K562 (cell line): ENCODE results near the gene CLCN2.

Experiments
- CTCF ChIP-seq, 3 experiments: IDR thresholded peaks in 2 of 3; conservative IDR thresholded peaks in 1 of 3; 2 replicates each; pipeline ENCODE4 v1.5.1; 2011 to 2012; ENCODE audit warnings: low read length in 3 of 3, mild to moderate bottlenecking in 3 of 3, control low read depth in 2 of 3, improper control_type of control experiment in 1 of 3, inconsistent platforms in 1 of 3, low read depth in 1 of 3, mixed read lengths in 1 of 3, moderate library complexity in 1 of 3; ENCODE audit not compliant: insufficient read depth in 2 of 3
- EP300 ChIP-seq: IDR thresholded peaks from 2 replicates; pipeline ENCODE4 v1.6.1; 2012; ENCODE audit warnings: low read length, improper control_type of control experiment
- HDAC2 ChIP-seq: fragments of 450-650 bp; IDR thresholded peaks from 2 replicates; pipeline ENCODE4 v1.6.1; 2016; ENCODE audit warnings: mild to moderate bottlenecking
- KAT2B ChIP-seq: IDR thresholded peaks from one replicate; pipeline ENCODE4 v1.6.1; 2012; ENCODE audit warnings: low read depth, mild to moderate bottlenecking, control low read depth, inconsistent platforms, low read length, moderate library complexity
- ZNF280B ChIP-seq: fragments of 250-450 bp; sonication (Bioruptor Pico); IDR thresholded peaks from 2 replicates; pipeline ENCODE4 v1.5.1; 2021; ENCODE audit warnings: mild to moderate bottlenecking

GRCh38 chr3:184333190-184333589 lies 28.2 kb downstream of the CLCN2 start:
- no peak for TF ChIP-seq HDAC2
- TF ChIP-seq KAT2B, result no peak
- TF ChIP-seq EP300, result no peak
- no peak for TF ChIP-seq ZNF280B (CRISPR knock-in tag)
- no peak for TF ChIP-seq CTCF (IDR thresholded peaks at IDR 0.05 in 2 of 3, conservative IDR thresholded peaks at IDR 0.05 in 1 of 3; ENCODE audit: insufficient read depth in 2 of 3, low read depth in 1 of 3, low read length in 3 of 3)
